Caco-2 (cell line): Measurements from ENCODE around the gene JMJD8. TPM values are rescaled to one million over a fixed set of nuclear protein-coding genes. Genes with fewer than 3 reads are reported as not detected.

ENCODE experiments used
- BruUV-seq: library from RNA; stranded (reverse); fragments of 400-500 nt; replicated peaks from 2 replicates; lab custom pipeline; 2021; lab: Mats Ljungman, UMichigan
- CTCF ChIA-PET: fragments of 300-600 bp; sonication (Branson Sonifier 250); formaldehyde crosslinking; loops from one replicate; lab custom pipeline; 2022; ENCODE audit warnings: antibody characterized with exemption; lab: Charles Lee
- POLR2A ChIA-PET: fragments of 300-600 bp; sonication (Branson Sonifier 250); formaldehyde crosslinking; loops from one replicate; lab custom pipeline; 2022; ENCODE audit warnings: antibody characterized with exemption; lab: Charles Lee
- DNase-seq, 2 experiments: peaks; one replicate each; pipeline versions ENCODE4 v3.0.0 to v3.0.0-alpha.2; 2020 to 2022
- H3K27me3 ChIP-seq: replicated peaks from 2 replicates; pipeline ENCODE4 v1.6.0; 2011; ENCODE audit warnings: low read length; ENCODE audit not compliant: control insufficient read depth, insufficient read depth
- H3K36me3 ChIP-seq: 2 replicates; pipeline ENCODE4 v1.5.1; 2011; ENCODE audit warnings: low read length; ENCODE audit not compliant: control insufficient read depth, insufficient read depth
- H3K4me1 ChIP-seq: fragments of 250-450 bp; sonication (Bioruptor Pico); 2 replicates; pipeline ENCODE4 v1.5.1; 2020; ENCODE audit warnings: mild to moderate bottlenecking
- H3K4me3 ChIP-seq: 2 replicates; pipeline ENCODE4 v1.5.1; 2011; ENCODE audit warnings: low read depth, mild to moderate bottlenecking, control low read depth, low read length
- H3K9me3 ChIP-seq: fragments of 250-450 bp; sonication (Bioruptor Pico); 2 replicates; pipeline ENCODE4 v1.5.1; 2020; ENCODE audit warnings: mild to moderate bottlenecking, moderate library complexity
- H3K27ac Mint-ChIP-seq: one replicate; pipeline ENCODE4 v1.8.0; 2022; ENCODE audit warnings: mixed read lengths; ENCODE audit not compliant: unreplicated experiment
- H3K27me3 Mint-ChIP-seq: one replicate; pipeline ENCODE4 v1.8.0; 2022; ENCODE audit warnings: mixed read lengths; ENCODE audit not compliant: insufficient read depth, unreplicated experiment
- H3K36me3 Mint-ChIP-seq: one replicate; pipeline ENCODE4 v1.8.0; 2022; ENCODE audit warnings: mild to moderate bottlenecking, mixed read lengths; ENCODE audit not compliant: insufficient read depth, unreplicated experiment
- H3K4me1 Mint-ChIP-seq: one replicate; pipeline ENCODE4 v1.8.0; 2022; ENCODE audit warnings: low read depth, mixed read lengths; ENCODE audit not compliant: unreplicated experiment
- H3K4me3 Mint-ChIP-seq: one replicate; pipeline ENCODE4 v1.8.0; 2022; ENCODE audit warnings: mild to moderate bottlenecking, moderate library complexity, mixed read lengths; ENCODE audit not compliant: unreplicated experiment
- H3K9me3 Mint-ChIP-seq: one replicate; pipeline ENCODE4 v1.8.0; 2022; ENCODE audit warnings: mixed read lengths; ENCODE audit not compliant: unreplicated experiment
- CTCF ChIP-seq, 2 experiments: fragments of 200-600 bp in 1 of 2; IDR thresholded peaks; 1 replicate in 1 of 2; 2 replicates in 1 of 2; pipeline versions ENCODE4 v1.5.1 to v1.8.0; 2011 to 2022; ENCODE audit warnings: antibody characterized with exemption in 1 of 2, control low read depth in 1 of 2, inconsistent platforms in 1 of 2, low read depth in 1 of 2, low read length in 1 of 2, mild to moderate bottlenecking in 1 of 2, moderate library complexity in 1 of 2; ENCODE audit not compliant: insufficient read depth in 1 of 2, severe bottlenecking in 1 of 2, unreplicated experiment in 1 of 2
- intact Hi-C: fragments of 100-400 bp; cut with micrococcal nuclease; formaldehyde crosslinking; loops from one replicate; pipeline ENCODE4 v1.10.0; 2022; ENCODE audit not compliant: unreplicated experiment
- total RNA-seq: library from RNA; stranded (reverse); gene quantifications from 2 replicates; pipeline ENCODE4 v1.2.3, GENCODE V29; 2022

The JMJD8 gene
- total RNA-seq, 1 experiment from 2014 or later = 52.4 TPM

GRCh38 chr16:705431-706188, 21.5 kb upstream of the JMJD8 start, which contains the start of gene FBXL16:
Gene FBXL16 (minus strand): TSS chr16:705801. CDS start chr16:697405, 8,396 bp downstream.
- H3K4me1 ChIP-seq = peaks cover 8% of the 10 kb centered on the region
- intact Hi-C loops = no loop called here
- Mint-ChIP-seq H3K4me1 (no peaks in the 10 kb centered on the region), H3K27ac (no peak within 1 kb of the TSS), H3K9me3 (no peaks in the 10 kb centered on the region), H3K27me3 (peaks cover 14% of the 10 kb centered on the region), H3K36me3 (peaks cover 6% of the 10 kb centered on the region), H3K4me3 (peak within 1 kb of the TSS; percentile 44)
- H3K36me3 ChIP-seq = no peaks in the 10 kb centered on the region
- no peaks in the 10 kb centered on the region for H3K9me3 ChIP-seq
- POLR2A ChIA-PET = interaction anchor here (1.0 kb wide), 1 partner anchor 16 kb away, joined by 3 read pairs; no protein-coding TSS in a partner anchor
- H3K4me3 ChIP-seq = peak within 1 kb of the TSS; percentile 34
- BruUV-seq = no TSS peak
- no peak for TF ChIP-seq CTCF (IDR thresholded peaks at IDR 0.05; ENCODE audit: insufficient read depth in 1 of 2, low read depth in 1 of 2, low read length in 1 of 2, severe bottlenecking in 1 of 2, unreplicated experiment in 1 of 2)
- H3K27me3 ChIP-seq = no peaks in the 10 kb centered on the region; the same call in none of the 2 replicates
- CTCF ChIA-PET = no interaction called here
- peak in 1 of 2 experiments; percentile 61 for DNase-seq

GRCh38 chr16:704552-705380, 20.6 kb upstream of the JMJD8 start:
- BruUV-seq = no TSS peak
- no peaks in the 10 kb centered on the region; the same call in none of the 2 replicates for H3K27me3 ChIP-seq
- DNase-seq = no peak
- Mint-ChIP-seq H3K27me3 (peaks cover 14% of the 10 kb centered on the region), H3K4me3 (peak overlapping the region; percentile 44), H3K36me3 (peaks cover 6% of the 10 kb centered on the region), H3K27ac (no peak overlapping the region), H3K9me3 (no peaks in the 10 kb centered on the region), H3K4me1 (no peaks in the 10 kb centered on the region)
- H3K4me1 ChIP-seq = peaks cover 5% of the 10 kb centered on the region
- no peaks in the 10 kb centered on the region for H3K36me3 ChIP-seq
- ChIA-PET POLR2A (interaction anchor here (1.0 kb wide), 1 partner anchor 17 kb away, joined by 3 read pairs; no protein-coding TSS in a partner anchor), CTCF (no interaction called here)
- H3K9me3 ChIP-seq = no peaks in the 10 kb centered on the region
- H3K4me3 ChIP-seq = peak overlapping the region; percentile 23
- intact Hi-C loops = no loop called here
- TF ChIP-seq CTCF (IDR thresholded peaks at IDR 0.05; ENCODE audit: insufficient read depth in 1 of 2, low read depth in 1 of 2, low read length in 1 of 2, severe bottlenecking in 1 of 2, unreplicated experiment in 1 of 2) = no peak

GRCh38 chr16:704047-704446, 19.9 kb upstream of the JMJD8 start:
- no peak for TF ChIP-seq CTCF (IDR thresholded peaks at IDR 0.05; ENCODE audit: insufficient read depth in 1 of 2, low read depth in 1 of 2, low read length in 1 of 2, severe bottlenecking in 1 of 2, unreplicated experiment in 1 of 2)
- no TSS peak for BruUV-seq
- peaks cover 14% of the 10 kb centered on the region for H3K27me3 Mint-ChIP-seq
- no peak overlapping the region for H3K27ac Mint-ChIP-seq
- DNase-seq = no peak
- H3K9me3 Mint-ChIP-seq = no peaks in the 10 kb centered on the region
- peak overlapping the region; percentile 44 for H3K4me3 Mint-ChIP-seq
- Histone ChIP-seq H3K36me3 (no peaks in the 10 kb centered on the region), H3K27me3 (no peaks in the 10 kb centered on the region; the same call in none of the 2 replicates), H3K9me3 (no peaks in the 10 kb centered on the region), H3K4me1 (peaks cover 5% of the 10 kb centered on the region), H3K4me3 (no peak overlapping the region)
- ChIA-PET POLR2A (no interaction called here), CTCF (interaction anchor here (0.5 kb wide), 1 partner anchor 47 kb away, joined by 3 read pairs; no protein-coding TSS in a partner anchor)
- no peaks in the 10 kb centered on the region for H3K4me1 Mint-ChIP-seq
- peaks cover 6% of the 10 kb centered on the region for H3K36me3 Mint-ChIP-seq
- intact Hi-C loops = no loop called here
